ENCODE results near the gene UPF3A. TPM values are rescaled to one million over a fixed set of nuclear protein-coding genes. Genes with fewer than 3 reads are reported as not detected.
A peak's percentile ranks its signal among the peaks of the same experiment; 100 is the strongest.

The UPF3A gene
- total RNA-seq, 1 experiment from 2014 or later: 88.3 TPM

DNA sequence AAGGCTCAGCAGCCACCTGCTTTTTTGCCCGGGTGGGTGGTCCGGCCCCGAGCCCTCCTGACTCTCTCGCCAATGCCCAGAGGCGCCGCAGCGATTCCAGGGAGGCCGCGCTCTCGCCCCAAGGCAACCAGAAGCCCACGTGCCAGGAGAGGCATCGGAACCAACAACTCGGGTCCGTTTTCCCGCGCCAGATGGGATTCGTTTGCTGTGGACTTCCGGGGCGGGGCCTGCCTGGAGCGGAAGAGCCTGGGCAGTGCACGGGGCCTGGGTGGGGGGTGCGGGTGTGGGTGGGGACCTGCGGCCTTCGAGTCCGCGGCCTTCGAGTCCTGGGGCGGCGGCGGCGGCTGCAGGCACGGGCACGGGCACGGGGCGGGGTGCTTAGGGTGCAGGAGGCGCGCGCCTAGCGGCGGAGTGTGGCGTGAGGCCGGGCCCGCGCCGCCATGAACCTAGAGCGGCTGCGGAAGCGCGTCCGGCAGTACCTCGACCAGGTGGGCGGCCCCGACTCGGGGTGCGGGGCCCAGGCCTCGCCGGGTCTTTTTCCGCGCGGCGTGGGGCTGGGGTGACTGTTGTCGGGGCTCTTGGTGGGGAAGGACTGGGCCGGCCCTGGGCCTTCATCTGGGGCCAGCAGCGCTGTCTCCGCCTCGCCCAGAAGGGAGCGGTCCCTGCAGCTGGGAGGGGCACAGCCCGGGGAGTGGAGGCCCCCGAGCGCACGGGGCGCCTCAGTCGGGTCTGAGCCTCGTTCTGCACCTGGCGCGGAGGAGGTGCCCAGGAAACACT lies 46.6 kb upstream of the UPF3A start, which contains the start of gene CDC16:
CDC16 (plus strand) TSS at position 253 of the 777 bp plus-strand sequence; CDS start at position 441, 188 bp downstream.
- no TSS peak for BruUV-seq (replicated peaks)
- Histone ChIP-seq H3K4me3 (ENCODE audit: low read depth, low read length) (peak within 1 kb of the TSS; percentile 96), H3K36me3 (ENCODE audit: control insufficient read depth, insufficient read depth, low read length) (peaks cover 1% of the 10 kb centered on the region; the same call in 1 of the 2 replicates), H3K9me3 (no peaks in the 10 kb centered on the region), H3K27me3 (replicated peaks; ENCODE audit: control insufficient read depth, insufficient read depth, low read length) (no peaks in the 10 kb centered on the region), H3K4me1 (no peaks in the 10 kb centered on the region)
- TF ChIP-seq, protein P1, sequence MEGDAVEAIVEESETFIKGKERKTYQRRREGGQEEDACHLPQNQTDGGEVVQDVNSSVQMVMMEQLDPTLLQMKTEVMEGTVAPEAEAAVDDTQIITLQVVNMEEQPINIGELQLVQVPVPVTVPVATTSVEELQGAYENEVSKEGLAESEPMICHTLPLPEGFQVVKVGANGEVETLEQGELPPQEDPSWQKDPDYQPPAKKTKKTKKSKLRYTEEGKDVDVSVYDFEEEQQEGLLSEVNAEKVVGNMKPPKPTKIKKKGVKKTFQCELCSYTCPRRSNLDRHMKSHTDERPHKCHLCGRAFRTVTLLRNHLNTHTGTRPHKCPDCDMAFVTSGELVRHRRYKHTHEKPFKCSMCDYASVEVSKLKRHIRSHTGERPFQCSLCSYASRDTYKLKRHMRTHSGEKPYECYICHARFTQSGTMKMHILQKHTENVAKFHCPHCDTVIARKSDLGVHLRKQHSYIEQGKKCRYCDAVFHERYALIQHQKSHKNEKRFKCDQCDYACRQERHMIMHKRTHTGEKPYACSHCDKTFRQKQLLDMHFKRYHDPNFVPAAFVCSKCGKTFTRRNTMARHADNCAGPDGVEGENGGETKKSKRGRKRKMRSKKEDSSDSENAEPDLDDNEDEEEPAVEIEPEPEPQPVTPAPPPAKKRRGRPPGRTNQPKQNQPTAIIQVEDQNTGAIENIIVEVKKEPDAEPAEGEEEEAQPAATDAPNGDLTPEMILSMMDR (IDR thresholded peaks at IDR 0.05; ENCODE audit: insufficient read depth in 1 of 2, low read depth in 1 of 2, low read length in 1 of 2, severe bottlenecking in 1 of 2, unreplicated experiment in 1 of 2): no peak
- H3K27me3 Mint-ChIP-seq (ENCODE audit: insufficient read depth, unreplicated experiment): no peaks in the 10 kb centered on the region
- H3K4me3 Mint-ChIP-seq (ENCODE audit: unreplicated experiment): peak within 1 kb of the TSS; percentile 80
- no peaks in the 10 kb centered on the region for H3K9me3 Mint-ChIP-seq (ENCODE audit: unreplicated experiment)
- peak within 1 kb of the TSS; percentile 68 for H3K27ac Mint-ChIP-seq (ENCODE audit: unreplicated experiment)
- H3K4me1 Mint-ChIP-seq (ENCODE audit: low read depth, unreplicated experiment): peaks cover 13% of the 10 kb centered on the region
- ChIA-PET CTCF (no interaction called here), POLR2A (no interaction called here)
- intact Hi-C loops (cut with micrococcal nuclease; ENCODE audit: unreplicated experiment): no loop called here
- DNase-seq: peak; percentile 94 to 96
- H3K36me3 Mint-ChIP-seq (ENCODE audit: insufficient read depth, unreplicated experiment): peaks cover 22% of the 10 kb centered on the region

DNA sequence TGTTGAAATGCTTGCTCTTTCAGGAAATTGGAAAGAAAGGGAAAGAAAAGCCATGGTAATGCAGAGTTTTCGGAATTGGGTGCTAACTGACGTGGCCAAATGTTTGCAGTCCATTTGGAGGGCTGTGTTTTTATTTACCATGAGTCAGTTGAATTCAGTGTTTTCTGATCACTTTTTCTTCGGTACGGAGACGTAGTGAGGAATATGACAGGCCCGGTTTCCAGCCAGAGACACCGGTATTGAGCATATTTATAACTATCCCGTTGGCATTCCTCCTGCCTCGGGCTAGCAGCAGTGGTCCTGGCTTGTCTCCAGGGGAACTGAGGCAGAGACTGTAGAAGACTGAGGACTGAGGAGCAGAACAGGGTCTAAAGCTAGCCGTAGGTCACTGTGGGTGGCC lies 45.7 kb upstream of the UPF3A start:
- peaks cover 24% of the 10 kb centered on the region for H3K36me3 Mint-ChIP-seq (ENCODE audit: insufficient read depth, unreplicated experiment)
- intact Hi-C loops (cut with micrococcal nuclease; ENCODE audit: unreplicated experiment): no loop called here
- no peaks in the 10 kb centered on the region for H3K9me3 Mint-ChIP-seq (ENCODE audit: unreplicated experiment)
- H3K27ac Mint-ChIP-seq (ENCODE audit: unreplicated experiment): peak overlapping the region; percentile 68
- Histone ChIP-seq H3K4me3 (ENCODE audit: low read depth, low read length) (peak overlapping the region; percentile 96), H3K27me3 (replicated peaks; ENCODE audit: control insufficient read depth, insufficient read depth, low read length) (no peaks in the 10 kb centered on the region), H3K4me1 (no peaks in the 10 kb centered on the region), H3K36me3 (ENCODE audit: control insufficient read depth, insufficient read depth, low read length) (peaks cover 1% of the 10 kb centered on the region; the same call in 1 of the 2 replicates), H3K9me3 (no peaks in the 10 kb centered on the region)
- peak overlapping the region; percentile 80 for H3K4me3 Mint-ChIP-seq (ENCODE audit: unreplicated experiment)
- CTCF ChIA-PET: no interaction called here
- BruUV-seq (replicated peaks): TSS peak; percentile 56
- TF ChIP-seq, protein P1 (IDR thresholded peaks at IDR 0.05; ENCODE audit: insufficient read depth in 1 of 2, low read depth in 1 of 2, low read length in 1 of 2, severe bottlenecking in 1 of 2, unreplicated experiment in 1 of 2): no peak
- H3K27me3 Mint-ChIP-seq (ENCODE audit: insufficient read depth, unreplicated experiment): no peaks in the 10 kb centered on the region
- POLR2A ChIA-PET: no interaction called here
- peaks cover 6% of the 10 kb centered on the region for H3K4me1 Mint-ChIP-seq (ENCODE audit: low read depth, unreplicated experiment)
- DNase-seq: no peak

DNA sequence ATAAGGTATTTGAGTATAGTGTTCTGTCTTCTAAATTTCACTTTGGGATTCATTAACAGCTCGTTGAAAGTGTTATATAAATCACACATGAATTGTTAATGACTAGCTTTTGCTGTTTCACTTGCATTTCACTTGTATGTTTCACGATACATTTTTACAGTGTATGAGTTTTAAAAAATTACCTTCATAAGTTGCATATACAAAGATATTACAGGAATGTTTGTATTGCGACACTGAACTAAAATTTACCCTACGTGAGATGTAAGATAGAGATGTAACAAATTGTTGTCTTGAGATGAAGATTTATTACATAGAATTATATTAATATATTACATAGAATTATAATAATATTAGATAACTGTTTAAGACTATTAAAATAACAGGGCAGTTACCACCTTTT lies 45.2 kb upstream of the UPF3A start:
- Histone ChIP-seq H3K36me3 (ENCODE audit: control insufficient read depth, insufficient read depth, low read length) (peaks cover 3% of the 10 kb centered on the region), H3K4me3 (ENCODE audit: low read depth, low read length) (peak overlapping the region; percentile 96), H3K4me1 (no peaks in the 10 kb centered on the region), H3K9me3 (no peaks in the 10 kb centered on the region), H3K27me3 (replicated peaks; ENCODE audit: control insufficient read depth, insufficient read depth, low read length) (no peaks in the 10 kb centered on the region)
- TF ChIP-seq, protein P1 (IDR thresholded peaks at IDR 0.05; ENCODE audit: insufficient read depth in 1 of 2, low read depth in 1 of 2, low read length in 1 of 2, severe bottlenecking in 1 of 2, unreplicated experiment in 1 of 2): no peak
- Mint-ChIP-seq H3K27me3 (ENCODE audit: insufficient read depth, unreplicated experiment) (no peaks in the 10 kb centered on the region), H3K4me3 (ENCODE audit: unreplicated experiment) (peak overlapping the region; percentile 80), H3K36me3 (ENCODE audit: insufficient read depth, unreplicated experiment) (peaks cover 29% of the 10 kb centered on the region), H3K27ac (ENCODE audit: unreplicated experiment) (no peak overlapping the region), H3K4me1 (ENCODE audit: low read depth, unreplicated experiment) (peaks cover 6% of the 10 kb centered on the region), H3K9me3 (ENCODE audit: unreplicated experiment) (no peaks in the 10 kb centered on the region)
- intact Hi-C loops (cut with micrococcal nuclease; ENCODE audit: unreplicated experiment): no loop called here
- CTCF ChIA-PET: no interaction called here
- POLR2A ChIA-PET: no interaction called here
- DNase-seq: no peak
- no TSS peak for BruUV-seq (replicated peaks)
